Activated effector memory CD4-positive, alpha-beta T cell treated with Interleukin-2 at 50 U/mL for 16 hours (primary cell): ENCODE measurements around the gene KCNMA1.

Source experiments
- DNase-seq: peaks from one replicate; pipeline ENCODE4 v3.0.0-alpha.2; 2020

The KCNMA1 gene

GRCh38 chr10:77289027-77289501 is 348.5 kb downstream of the KCNMA1 start:
- no peak for DNase-seq

- DNase-seq: no peak
Measured at GRCh38 chr10:77287647-77288120, 349.9 kb downstream of the KCNMA1 start.

GRCh38 chr10:77286531-77287508 is 350.8 kb downstream of the KCNMA1 start:
- DNase-seq: no peak

- no peak for DNase-seq
Measured at GRCh38 chr10:77285529-77286182, 352.0 kb downstream of the KCNMA1 start.

- DNase-seq: no peak
Measured at GRCh38 chr10:77284797-77285196, 352.8 kb downstream of the KCNMA1 start.

- no peak for DNase-seq
Measured at GRCh38 chr10:77283326-77283725, 354.3 kb downstream of the KCNMA1 start.

- no peak for DNase-seq
Measured at GRCh38 chr10:77282163-77282562, 355.4 kb downstream of the KCNMA1 start.

GRCh38 chr10:77281719-77282118 is 355.9 kb downstream of the KCNMA1 start:
- DNase-seq: no peak

GRCh38 chr10:77279207-77279606 is 358.4 kb downstream of the KCNMA1 start:
- no peak for DNase-seq

- DNase-seq: no peak
Measured at GRCh38 chr10:77274046-77274795, 363.4 kb downstream of the KCNMA1 start.

GRCh38 chr10:77269163-77269562 is 368.4 kb downstream of the KCNMA1 start:
- no peak for DNase-seq

- DNase-seq: no peak
Measured at GRCh38 chr10:77268721-77269120, 368.9 kb downstream of the KCNMA1 start.

GRCh38 chr10:77267703-77268675 is 369.6 kb downstream of the KCNMA1 start:
- DNase-seq: no peak

GRCh38 chr10:77266242-77266641 is 371.4 kb downstream of the KCNMA1 start:
- DNase-seq: no peak

GRCh38 chr10:77264527-77264926 is 373.1 kb downstream of the KCNMA1 start:
- DNase-seq: no peak

- DNase-seq: no peak
Measured at GRCh38 chr10:77264107-77264506, 373.5 kb downstream of the KCNMA1 start.

GRCh38 chr10:77263700-77264099 is 373.9 kb downstream of the KCNMA1 start:
- no peak for DNase-seq

GRCh38 chr10:77261146-77261545 is 376.5 kb downstream of the KCNMA1 start:
- no peak for DNase-seq

- no peak for DNase-seq
Measured at GRCh38 chr10:77259171-77259874, 378.3 kb downstream of the KCNMA1 start.

- DNase-seq: no peak
Measured at GRCh38 chr10:77256346-77256745, 381.3 kb downstream of the KCNMA1 start.

- DNase-seq: no peak
Measured at GRCh38 chr10:77253556-77254064, 384.0 kb downstream of the KCNMA1 start.
